Smooth muscle cell (in vitro differentiated cells): ENCODE measurements around the gene CCDC85B. TPM values are rescaled to one million over a fixed set of nuclear protein-coding genes. Genes with fewer than 3 reads are reported as not detected.
"Not testable (repeated sequence)": the region's sequence is repeated elsewhere in the genome, so short reads cannot be mapped to it uniquely, and the experiment has no call there.

Experiments
- DNase-seq: peaks from one replicate; lab custom pipeline; 2025; ENCODE audit not compliant: unreplicated experiment; lab: John Stamatoyannopoulos, UW
- H2AFZ ChIP-seq: fragments of 200-600 bp; sonication (generic); 2 replicates; pipeline ENCODE4 v1.6.0; 2016; ENCODE audit warnings: antibody characterized with exemption, low read depth, mild to moderate bottlenecking
- H3F3A ChIP-seq: fragments of 200-600 bp; sonication (generic); 2 replicates; pipeline ENCODE4 v1.6.0; 2017; ENCODE audit warnings: antibody characterized with exemption, low read depth
- H3K27ac ChIP-seq: fragments of 200-600 bp; sonication (generic); 2 replicates; pipeline ENCODE4 v1.5.1; 2016; ENCODE audit warnings: low read depth, mild to moderate bottlenecking
- H3K27me3 ChIP-seq: fragments of 200-600 bp; sonication (generic); 2 replicates; pipeline ENCODE4 v1.6.1; 2016; ENCODE audit warnings: low read depth, mild to moderate bottlenecking
- H3K36me3 ChIP-seq: fragments of 200-600 bp; sonication (generic); 2 replicates; pipeline ENCODE4 v1.5.1; 2016; ENCODE audit warnings: low read depth
- H3K4me1 ChIP-seq: fragments of 200-600 bp; sonication (generic); 2 replicates; pipeline ENCODE4 v1.5.1; 2016; ENCODE audit warnings: low read depth
- H3K4me2 ChIP-seq: fragments of 200-600 bp; sonication (generic); 2 replicates; pipeline ENCODE4 v1.6.0; 2016; ENCODE audit warnings: mild to moderate bottlenecking
- H3K4me3 ChIP-seq: fragments of 200-600 bp; sonication (generic); 2 replicates; pipeline ENCODE4 v1.5.1; 2016; ENCODE audit warnings: mild to moderate bottlenecking
- H3K79me2 ChIP-seq: fragments of 200-600 bp; sonication (generic); 2 replicates; pipeline ENCODE4 v1.6.0; 2016; ENCODE audit warnings: low read depth, mild to moderate bottlenecking
- H3K9ac ChIP-seq: fragments of 200-600 bp; sonication (generic); 2 replicates; pipeline ENCODE4 v1.6.0; 2016; ENCODE audit warnings: low read depth
- H3K9me3 ChIP-seq: fragments of 200-600 bp; sonication (generic); replicated peaks from 2 replicates; pipeline ENCODE4 v1.5.1; 2016; ENCODE audit warnings: low read depth
- H4K20me1 ChIP-seq: fragments of 200-600 bp; sonication (generic); 2 replicates; pipeline ENCODE4 v1.6.0; 2016; ENCODE audit warnings: low read depth
- WGBS: methylation state at CpG from one replicate; pipeline ENCODE4 v1.1.7; 2016; ENCODE audit warnings: low lambda C conversion rate; 5-methylcytosine and 5-hydroxymethylcytosine counted together
- polyA plus RNA-seq: library from polyadenylated mRNA; unstranded; fragments of >200 nt; fragmentation: Nextera tagmentation; extraction: Ambion mirVana; gene quantifications from 2 replicates; pipeline ENCODE4 v1.2.1, GENCODE V29; 2016
- total RNA-seq: library from RNA; depleted of rRNA; stranded (reverse); fragments of >200 nt; gene quantifications from 2 replicates; pipeline ENCODE4 v1.2.3, GENCODE V29; 2014
- TF ChIP-seq, protein P1 (sequence below): fragments of 200-600 bp; sonication (generic); IDR thresholded peaks from 2 replicates; pipeline ENCODE4 v1.5.1; 2017; ENCODE audit warnings: borderline replicate concordance, mild to moderate bottlenecking, antibody characterized with exemption; ENCODE audit not compliant: insufficient read depth, poor library complexity, severe bottlenecking

The CCDC85B gene
- total and polyA plus RNA-seq, 2 experiments from 2014 or later: 19.5 to 55.7 TPM

DNA sequence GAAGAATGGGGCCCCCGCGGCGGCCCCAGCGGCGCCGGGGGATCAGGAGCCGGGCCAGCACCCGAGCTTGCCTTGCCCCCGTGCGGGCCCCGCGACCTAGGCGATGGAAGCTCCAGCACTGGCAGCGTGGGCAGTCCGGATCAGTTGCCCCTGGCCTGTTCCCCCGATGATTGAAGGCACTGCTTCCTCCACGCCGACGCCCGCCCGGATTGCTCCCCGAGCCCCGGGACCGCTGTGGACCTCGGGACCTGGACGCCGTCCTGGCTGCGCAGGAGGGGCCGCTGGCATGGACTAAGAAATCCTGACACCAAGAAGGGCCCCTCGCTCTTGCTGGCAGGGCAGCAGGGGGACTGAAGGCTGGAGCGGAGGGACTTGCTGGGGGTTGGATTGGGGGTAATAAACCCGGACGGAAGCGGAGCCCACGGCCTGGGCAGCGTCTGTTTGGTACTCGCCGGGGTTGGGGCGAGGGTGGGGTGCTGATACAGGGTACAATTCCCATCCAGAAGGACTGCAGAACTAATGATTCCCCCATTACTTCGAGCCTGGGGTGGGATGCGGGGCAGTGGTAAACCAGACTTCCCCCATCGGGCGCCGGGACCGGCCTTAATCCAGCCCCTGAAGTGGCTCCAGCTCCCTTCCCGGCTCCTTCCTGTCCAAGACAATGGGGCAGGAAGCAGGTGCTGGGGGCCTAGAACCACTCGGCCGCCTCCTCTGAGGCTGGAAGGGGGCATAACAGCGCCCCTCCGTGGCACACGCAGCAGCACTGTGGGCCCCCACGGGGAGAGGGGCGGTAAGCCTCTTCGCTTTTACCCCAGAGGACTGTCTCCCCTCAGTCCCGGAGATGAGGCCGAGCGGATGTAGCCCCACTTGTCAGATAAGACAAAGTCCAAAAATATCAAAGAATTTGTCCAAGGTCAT lies 1.0 kb downstream of the CCDC85B start:
- Histone ChIP-seq H3K36me3 (no peaks in the 10 kb centered on the region), H3K4me3 (peak overlapping the region; percentile 67), H3K27me3 (no peaks in the 10 kb centered on the region), H3K27ac (peak overlapping the region; percentile 58), H2AFZ (no peak overlapping the region), H3K79me2 (peaks cover 53% of the 10 kb centered on the region), H3K4me2 (peak overlapping the region; percentile 97), H3K9me3 (no peaks in the 10 kb centered on the region), H3K4me1 (peaks cover 22% of the 10 kb centered on the region), H3K9ac (peak overlapping the region; percentile 80), H3F3A (peaks cover 16% of the 10 kb centered on the region), H4K20me1 (peaks cover 48% of the 10 kb centered on the region)
- WGBS: 8% methylated on average over 48 of the region's 57 CpGs
- TF ChIP-seq, protein P1, sequence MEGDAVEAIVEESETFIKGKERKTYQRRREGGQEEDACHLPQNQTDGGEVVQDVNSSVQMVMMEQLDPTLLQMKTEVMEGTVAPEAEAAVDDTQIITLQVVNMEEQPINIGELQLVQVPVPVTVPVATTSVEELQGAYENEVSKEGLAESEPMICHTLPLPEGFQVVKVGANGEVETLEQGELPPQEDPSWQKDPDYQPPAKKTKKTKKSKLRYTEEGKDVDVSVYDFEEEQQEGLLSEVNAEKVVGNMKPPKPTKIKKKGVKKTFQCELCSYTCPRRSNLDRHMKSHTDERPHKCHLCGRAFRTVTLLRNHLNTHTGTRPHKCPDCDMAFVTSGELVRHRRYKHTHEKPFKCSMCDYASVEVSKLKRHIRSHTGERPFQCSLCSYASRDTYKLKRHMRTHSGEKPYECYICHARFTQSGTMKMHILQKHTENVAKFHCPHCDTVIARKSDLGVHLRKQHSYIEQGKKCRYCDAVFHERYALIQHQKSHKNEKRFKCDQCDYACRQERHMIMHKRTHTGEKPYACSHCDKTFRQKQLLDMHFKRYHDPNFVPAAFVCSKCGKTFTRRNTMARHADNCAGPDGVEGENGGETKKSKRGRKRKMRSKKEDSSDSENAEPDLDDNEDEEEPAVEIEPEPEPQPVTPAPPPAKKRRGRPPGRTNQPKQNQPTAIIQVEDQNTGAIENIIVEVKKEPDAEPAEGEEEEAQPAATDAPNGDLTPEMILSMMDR: peak; percentile 10
- no peak for DNase-seq

DNA sequence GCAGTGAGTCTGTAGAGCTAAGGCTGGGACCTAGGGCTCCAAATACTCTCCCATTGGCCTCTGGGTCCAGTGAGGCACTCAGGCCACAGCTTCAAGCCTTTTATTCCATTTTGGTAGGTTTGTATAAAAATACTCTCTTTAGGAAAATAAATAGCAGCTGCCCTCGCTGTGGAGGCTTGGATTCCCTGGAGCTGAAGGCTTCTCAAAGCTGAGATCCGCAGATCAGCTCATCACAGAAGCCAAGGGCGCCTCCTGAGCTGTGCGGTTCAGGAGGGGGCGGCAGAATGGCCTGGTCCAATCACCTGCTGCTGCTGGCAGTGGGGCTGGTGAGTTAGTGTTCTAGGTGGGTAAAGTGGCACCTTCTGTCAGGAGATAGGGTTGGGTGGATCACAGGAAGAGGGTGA lies 1.7 kb downstream of the CCDC85B start:
- Histone ChIP-seq H3F3A (peaks cover 16% of the 10 kb centered on the region), H3K79me2 (peaks cover 53% of the 10 kb centered on the region), H4K20me1 (peaks cover 55% of the 10 kb centered on the region), H3K4me2 (peak overlapping the region; percentile 97), H3K4me1 (peaks cover 22% of the 10 kb centered on the region), H3K4me3 (peak overlapping the region; percentile 67)
- WGBS: 87% methylated on average over 5 of the region's 5 CpGs
- not testable (repeated sequence) for H3K27ac ChIP-seq, H3K27me3 ChIP-seq, H2AFZ ChIP-seq, DNase-seq, H3K36me3 ChIP-seq, H3K9me3 ChIP-seq, H3K9ac ChIP-seq

DNA sequence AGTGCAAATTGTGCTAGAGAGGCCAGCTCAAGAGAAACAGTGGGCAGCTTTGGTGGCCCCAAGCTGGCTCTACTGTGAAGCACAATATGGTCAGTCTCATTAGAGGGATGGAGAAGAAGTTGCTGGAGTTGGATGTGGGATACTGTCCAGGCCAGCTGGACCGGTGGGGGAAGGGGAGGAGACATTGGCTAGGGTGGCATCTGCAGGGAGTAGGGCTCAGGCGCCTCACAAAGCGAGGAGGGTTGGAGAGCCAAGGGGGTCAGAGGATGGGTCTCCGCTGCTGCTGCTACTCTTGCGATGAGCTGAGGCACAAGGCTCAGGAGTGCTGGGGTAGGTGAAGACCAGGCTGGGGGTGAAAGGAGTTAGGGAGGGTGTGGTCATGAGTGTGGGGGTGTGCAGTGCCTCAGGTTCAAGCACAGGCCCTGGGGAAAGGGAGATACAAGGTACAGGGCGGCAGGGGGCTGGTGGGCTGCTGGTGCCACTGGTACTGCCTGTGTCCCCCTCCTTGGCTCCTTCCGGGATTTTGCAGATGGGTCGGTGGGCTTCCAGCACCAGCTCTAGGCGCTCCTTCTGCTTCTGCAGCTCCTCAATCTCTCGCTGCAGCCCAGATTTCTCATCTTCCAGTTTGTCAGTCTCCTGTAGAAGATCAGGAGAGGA lies 2.3 kb downstream of the CCDC85B start:
- no peak overlapping the region for H3K9ac ChIP-seq
- no peak overlapping the region for H3K4me3 ChIP-seq
- H3K9me3 ChIP-seq: no peaks in the 10 kb centered on the region
- H3K27me3 ChIP-seq: no peaks in the 10 kb centered on the region
- peaks cover 17% of the 10 kb centered on the region for H3K4me1 ChIP-seq
- no peak for DNase-seq
- WGBS: 92% methylated on average over 10 of the region's 10 CpGs
- no peak overlapping the region for H3K27ac ChIP-seq
- no peak overlapping the region for H2AFZ ChIP-seq
- TF ChIP-seq, protein P1: no peak
- peaks cover 15% of the 10 kb centered on the region for H3F3A ChIP-seq
- peak overlapping the region; percentile 97 for H3K4me2 ChIP-seq
- peaks cover 52% of the 10 kb centered on the region for H3K79me2 ChIP-seq
- H4K20me1 ChIP-seq: peaks cover 60% of the 10 kb centered on the region
- H3K36me3 ChIP-seq: no peaks in the 10 kb centered on the region

DNA sequence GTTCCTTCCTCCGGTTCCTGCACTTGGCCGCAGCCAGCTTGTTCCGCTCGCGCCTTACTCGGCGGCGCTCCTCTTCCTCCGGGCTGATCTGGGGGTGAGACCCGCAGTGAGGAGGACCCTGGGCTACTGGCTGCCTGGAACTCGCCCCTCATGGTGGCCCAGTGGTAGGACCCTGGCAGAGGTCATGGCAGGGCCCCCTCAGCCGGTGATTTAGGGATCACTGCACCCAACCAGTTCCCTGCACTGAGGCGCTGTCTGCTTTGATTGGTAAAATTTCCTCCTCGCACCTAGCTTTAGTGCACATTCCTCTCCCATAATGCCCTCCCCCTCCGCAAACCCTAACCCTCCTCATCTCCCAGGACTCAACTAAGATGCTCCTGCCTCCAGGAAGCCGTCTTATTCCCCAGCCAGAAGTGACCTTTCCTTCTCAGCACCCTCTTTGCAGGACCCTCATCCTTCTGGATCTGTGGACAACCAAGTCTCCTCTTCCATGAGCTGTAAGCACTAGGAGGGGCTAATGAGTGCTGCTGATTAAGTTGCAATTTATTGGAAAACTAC lies 3.6 kb downstream of the CCDC85B start:
- Histone ChIP-seq H3K4me1 (peaks cover 17% of the 10 kb centered on the region), H4K20me1 (peaks cover 66% of the 10 kb centered on the region), H3K36me3 (no peaks in the 10 kb centered on the region), H3F3A (peaks cover 10% of the 10 kb centered on the region), H2AFZ (no peak overlapping the region), H3K79me2 (peaks cover 65% of the 10 kb centered on the region), H3K9ac (no peak overlapping the region), H3K4me3 (no peak overlapping the region), H3K4me2 (no peak overlapping the region), H3K27me3 (no peaks in the 10 kb centered on the region), H3K27ac (no peak overlapping the region), H3K9me3 (no peaks in the 10 kb centered on the region)
- TF ChIP-seq, protein P1: no peak
- 93% methylated on average over 16 of the region's 16 CpGs for WGBS
- no peak for DNase-seq
